Trophoblast cell (in vitro differentiated cells and primary cell): ENCODE data around the gene ATAD5.
"Not testable (repeated sequence)": the region's sequence is repeated elsewhere in the genome, so short reads cannot be mapped to it uniquely, and the experiment has no call there.

Source experiments
- DNase-seq, 2 donors: peaks; one replicate each; pipeline ENCODE4 v3.0.0-alpha.2; 2016
- H2AFZ ChIP-seq: 2 replicates; pipeline ENCODE4 v1.6.1; 2013; ENCODE audit warnings: low read length, moderate library complexity, mild to moderate bottlenecking; ENCODE audit not compliant: insufficient read depth, poor library complexity
- H2AK5ac ChIP-seq: 2 replicates; pipeline ENCODE4 v1.6.1; 2013; ENCODE audit warnings: mild to moderate bottlenecking, low read length
- H2BK120ac ChIP-seq: 2 replicates; pipeline ENCODE4 v1.6.1; 2013; ENCODE audit warnings: low read length, mild to moderate bottlenecking, moderate library complexity; ENCODE audit not compliant: insufficient read depth, poor library complexity
- H2BK12ac ChIP-seq: 2 replicates; pipeline ENCODE4 v1.6.1; 2013; ENCODE audit warnings: mild to moderate bottlenecking, low read length, moderate library complexity
- H2BK5ac ChIP-seq: 2 replicates; pipeline ENCODE4 v1.6.1; 2013; ENCODE audit warnings: low read length, low read depth, moderate library complexity, mild to moderate bottlenecking; ENCODE audit not compliant: poor library complexity
- H3K14ac ChIP-seq: 2 replicates; pipeline ENCODE4 v1.6.1; 2013; ENCODE audit warnings: mild to moderate bottlenecking, low read length
- H3K18ac ChIP-seq: 2 replicates; pipeline ENCODE4 v1.6.1; 2013; ENCODE audit warnings: mild to moderate bottlenecking, low read length
- H3K23ac ChIP-seq: 2 replicates; pipeline ENCODE4 v1.6.1; 2013; ENCODE audit warnings: low read length
- H3K27ac ChIP-seq: 2 replicates; pipeline ENCODE4 v1.5.1; 2013; ENCODE audit warnings: low read depth, mild to moderate bottlenecking, inconsistent platforms, low read length, moderate library complexity
- H3K27me3 ChIP-seq: 2 replicates; pipeline ENCODE4 v1.6.1; 2013; ENCODE audit warnings: inconsistent platforms, mild to moderate bottlenecking, low read length, moderate library complexity; ENCODE audit not compliant: insufficient read depth
- H3K36me3 ChIP-seq, 2 experiments: 1 replicate in 1 of 2; 2 replicates in 1 of 2; pipeline ENCODE4 v1.6.1; 2013; ENCODE audit warnings: low read length in 2 of 2, mild to moderate bottlenecking in 2 of 2, moderate library complexity in 1 of 2; ENCODE audit not compliant: insufficient read depth in 2 of 2, control insufficient read depth in 1 of 2
- H3K4ac ChIP-seq: 2 replicates; pipeline ENCODE4 v1.6.1; 2013; ENCODE audit warnings: low read depth, mild to moderate bottlenecking, low read length, moderate library complexity
- H3K4me1 ChIP-seq, 2 experiments: 1 replicate in 1 of 2; 2 replicates in 1 of 2; pipeline ENCODE4 v1.6.1; 2013; ENCODE audit warnings: low read length in 2 of 2, mild to moderate bottlenecking in 2 of 2, moderate library complexity in 1 of 2; ENCODE audit not compliant: insufficient read depth in 2 of 2, control insufficient read depth in 1 of 2
- H3K4me2 ChIP-seq: 2 replicates; pipeline ENCODE4 v1.6.1; 2013; ENCODE audit warnings: inconsistent platforms, mild to moderate bottlenecking, low read length, moderate library complexity
- H3K4me3 ChIP-seq: 2 replicates; pipeline ENCODE4 v1.5.1; 2013; ENCODE audit warnings: mild to moderate bottlenecking, low read depth, low read length, inconsistent platforms
- H3K79me1 ChIP-seq: one replicate; pipeline ENCODE4 v1.6.1; 2013; ENCODE audit warnings: low read length
- H3K79me2 ChIP-seq: 2 replicates; pipeline ENCODE4 v1.6.1; 2013; ENCODE audit warnings: low read length, mild to moderate bottlenecking; ENCODE audit not compliant: control insufficient read depth, insufficient read depth, poor library complexity
- H3K9ac ChIP-seq: 2 replicates; pipeline ENCODE4 v1.6.1; 2013; ENCODE audit warnings: mild to moderate bottlenecking, low read length
- H3K9me3 ChIP-seq: 2 replicates; pipeline ENCODE4 v1.6.1; 2013; ENCODE audit warnings: low read depth, mild to moderate bottlenecking, control low read depth, inconsistent platforms, low read length; ENCODE audit not compliant: insufficient read depth
- H4K12ac ChIP-seq: 2 replicates; pipeline ENCODE4 v1.6.1; 2013; ENCODE audit warnings: low read depth, mild to moderate bottlenecking, low read length, moderate library complexity
- H4K8ac ChIP-seq: 2 replicates; pipeline ENCODE4 v1.6.1; 2013; ENCODE audit warnings: low read depth, mild to moderate bottlenecking, low read length, moderate library complexity
- H4K91ac ChIP-seq: one replicate; pipeline ENCODE4 v1.6.1; 2013; ENCODE audit warnings: low read depth, mild to moderate bottlenecking, low read length, moderate library complexity
- WGBS: extraction: QIAGEN DNeasy Blood & Tissue Kit; methylation state at CpG from one replicate; pipeline ENCODE4 v1.1.7; 2013; ENCODE audit warnings: missing lambda C conversion rate; ENCODE audit not compliant: insufficient read length, insufficient coverage; ENCODE audit errors: extremely low coverage; 5-methylcytosine and 5-hydroxymethylcytosine counted together

ATAD5 gene

DNA sequence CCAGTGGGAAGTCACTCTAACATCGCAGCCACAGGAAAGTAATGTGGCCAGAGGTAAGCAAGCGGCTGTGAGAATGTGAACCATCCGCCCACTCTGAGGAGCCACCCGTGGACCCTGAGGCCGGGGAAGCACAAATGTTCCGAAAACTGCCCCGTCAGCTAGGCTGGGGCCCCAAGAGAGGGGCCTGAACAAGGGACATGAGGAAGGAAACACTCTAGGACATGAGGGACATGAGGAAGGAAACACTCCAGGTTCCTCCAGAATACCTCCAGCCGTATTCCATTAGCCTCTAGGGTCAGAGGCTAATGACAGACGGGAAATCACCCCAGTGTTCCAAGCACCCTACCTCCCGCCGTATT, 74.0 kb downstream of the ATAD5 start:
- Histone ChIP-seq H3K4me3 (peak overlapping the region; percentile 87), H4K91ac (peak overlapping the region; percentile 52), H3K4ac (peak overlapping the region; percentile 42), H2BK5ac (peak overlapping the region; percentile 60), H2AFZ (peak overlapping the region; percentile 97), H4K12ac (peak overlapping the region; percentile 95), H3K23ac (no peak overlapping the region), H3K27ac (peak overlapping the region; percentile 22), H2AK5ac (no peak overlapping the region), H3K79me1 (peaks cover 4% of the 10 kb centered on the region), H3K4me1 (peaks cover 3 to 4% of the 10 kb centered on the region in 2 experiments), H2BK120ac (peak overlapping the region; percentile 59), H3K79me2 (peaks cover 3% of the 10 kb centered on the region), H3K4me2 (peak overlapping the region; percentile 95), H3K27me3 (no peaks in the 10 kb centered on the region), H3K9me3 (no peaks in the 10 kb centered on the region), H3K18ac (peak overlapping the region; percentile 82), H2BK12ac (no peak overlapping the region), H3K14ac (peak overlapping the region; percentile 86), H3K36me3 (peaks cover 0 to 4% of the 10 kb centered on the region in 2 experiments), H3K9ac (peak overlapping the region; percentile 96), H4K8ac (peak overlapping the region; percentile 97)
- DNase-seq = peak; percentile 4 to 49
- no CpG with 5 or more reads among the region's 11 CpGs for WGBS

DNA sequence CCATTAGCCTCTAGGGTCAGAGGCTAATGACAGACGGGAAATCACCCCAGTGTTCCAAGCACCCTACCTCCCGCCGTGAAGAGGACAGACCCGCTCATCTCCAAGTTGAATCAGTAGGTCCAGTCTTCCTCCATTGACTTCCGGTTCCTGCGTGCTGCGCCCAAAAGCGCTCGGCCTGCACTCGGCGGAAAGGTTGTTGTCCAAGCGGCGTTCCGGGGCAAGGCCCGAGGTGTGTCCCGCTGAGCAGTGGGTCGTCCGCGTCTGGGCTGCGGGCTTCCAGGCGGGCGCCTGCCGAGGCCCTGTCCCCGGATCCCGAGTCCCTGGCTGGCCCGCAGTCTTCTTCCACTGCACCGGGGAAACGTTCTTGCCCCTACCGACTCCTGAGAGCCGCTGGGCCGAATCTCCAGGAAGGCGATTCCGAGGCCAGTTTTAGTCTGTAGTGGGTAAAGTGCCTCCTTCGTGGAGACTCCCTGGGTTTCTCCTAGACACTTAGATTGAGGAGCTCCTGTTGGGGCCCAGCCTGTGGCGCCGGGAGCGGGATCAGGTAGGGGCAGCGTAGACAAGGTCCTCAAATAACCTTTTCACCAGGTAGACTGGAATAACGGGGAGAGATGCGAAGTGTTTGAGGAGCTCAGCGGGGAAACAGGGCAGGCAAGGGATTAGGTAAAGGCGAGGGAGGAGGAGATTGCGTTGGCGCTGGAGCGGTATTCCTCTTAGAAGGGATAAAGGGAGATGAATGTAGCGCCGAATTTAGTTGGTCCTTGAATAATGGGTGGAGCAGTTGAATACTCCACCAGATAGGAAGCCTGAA, 74.5 kb downstream of the ATAD5 start, which contains the start of gene TEFM:
Gene TEFM (minus strand): TSS at position 138 of the 811 bp plus-strand sequence. CDS start 40 bp downstream, at position 98.
- peak within 1 kb of the TSS; percentile 95 for H3K4me2 ChIP-seq
- H2AK5ac ChIP-seq = no peak within 1 kb of the TSS
- H3K14ac ChIP-seq = peak within 1 kb of the TSS; percentile 91
- peaks cover 4% of the 10 kb centered on the region for H3K79me1 ChIP-seq
- no CpG with 5 or more reads among the region's 47 CpGs for WGBS
- peak within 1 kb of the TSS; percentile 74 for H2BK5ac ChIP-seq
- peaks cover 3% of the 10 kb centered on the region for H3K79me2 ChIP-seq
- H4K91ac ChIP-seq = peak within 1 kb of the TSS; percentile 74
- H2BK12ac ChIP-seq = no peak within 1 kb of the TSS
- H3K4me3 ChIP-seq = peak within 1 kb of the TSS; percentile 87
- H3K4ac ChIP-seq = peak within 1 kb of the TSS; percentile 42
- peak within 1 kb of the TSS; percentile 60 for H3K27ac ChIP-seq
- H4K8ac ChIP-seq = peak within 1 kb of the TSS; percentile 98
- H3K9me3 ChIP-seq = no peaks in the 10 kb centered on the region
- peaks cover 3 to 4% of the 10 kb centered on the region in 2 experiments for H3K4me1 ChIP-seq
- peaks cover 0 to 4% of the 10 kb centered on the region in 2 experiments for H3K36me3 ChIP-seq
- H2AFZ ChIP-seq = peak within 1 kb of the TSS; percentile 97
- H4K12ac ChIP-seq = peak within 1 kb of the TSS; percentile 95
- no peak within 1 kb of the TSS for H3K23ac ChIP-seq
- H2BK120ac ChIP-seq = peak within 1 kb of the TSS; percentile 61
- DNase-seq = peak; percentile 94 to 97
- no peaks in the 10 kb centered on the region for H3K27me3 ChIP-seq
- H3K18ac ChIP-seq = peak within 1 kb of the TSS; percentile 82
- peak within 1 kb of the TSS; percentile 96 for H3K9ac ChIP-seq

DNA sequence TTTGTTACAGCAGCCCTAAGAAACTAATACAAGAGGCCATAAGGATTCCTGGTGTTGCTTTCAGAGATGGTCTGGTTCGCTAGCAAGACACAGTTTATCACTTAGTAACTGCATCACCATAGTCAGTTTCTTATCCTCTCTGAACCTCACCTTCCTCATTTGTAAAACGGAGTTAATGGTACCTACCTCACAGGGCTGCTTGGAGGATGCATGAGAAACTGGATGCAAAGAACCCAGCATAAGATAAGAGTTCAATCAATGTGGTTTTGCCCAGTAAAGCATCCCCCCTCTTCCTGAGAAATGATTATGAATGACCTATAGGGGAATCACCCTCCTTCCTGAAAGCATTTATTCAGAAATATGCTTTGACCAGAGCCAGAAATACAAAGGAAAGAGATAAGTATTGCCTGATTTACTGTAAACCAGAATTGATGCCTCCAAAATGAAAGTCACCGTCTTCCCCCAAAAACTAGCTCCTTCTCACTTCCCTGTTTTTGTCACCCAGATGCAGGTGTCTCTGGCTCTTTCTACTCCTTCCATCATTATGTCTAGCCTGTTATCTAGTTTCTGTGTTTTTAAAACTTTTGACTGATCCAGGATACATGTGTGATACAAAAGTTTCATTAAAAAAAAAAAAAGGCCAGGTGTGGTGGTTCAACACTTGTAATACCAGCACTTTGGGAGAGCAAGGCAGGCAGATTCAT, 77.1 kb downstream of the ATAD5 start:
- no CpG with 5 or more reads among the region's 3 CpGs for WGBS
- no peak overlapping the region for H3K4ac ChIP-seq
- peaks cover 4% of the 10 kb centered on the region for H3K79me1 ChIP-seq
- no peaks in the 10 kb centered on the region for H3K36me3 ChIP-seq
- peaks cover 3% of the 10 kb centered on the region for H3K79me2 ChIP-seq
- H2BK120ac ChIP-seq = no peak overlapping the region
- H3K4me1 ChIP-seq = peaks cover 3 to 4% of the 10 kb centered on the region in 2 experiments
- no peak overlapping the region for H3K23ac ChIP-seq
- no peaks in the 10 kb centered on the region for H3K27me3 ChIP-seq
- no peak overlapping the region for H2BK5ac ChIP-seq
- H3K4me2 ChIP-seq = no peak overlapping the region
- H2AK5ac ChIP-seq = no peak overlapping the region
- H3K9me3 ChIP-seq = no peaks in the 10 kb centered on the region
- H4K91ac ChIP-seq = no peak overlapping the region
- no peak overlapping the region for H3K4me3 ChIP-seq
- H2AFZ ChIP-seq = no peak overlapping the region
- no peak overlapping the region for H3K27ac ChIP-seq
- no peak overlapping the region for H3K9ac ChIP-seq
- no peak overlapping the region for H4K8ac ChIP-seq
- H4K12ac ChIP-seq = no peak overlapping the region
- DNase-seq = no peak
- H2BK12ac ChIP-seq = no peak overlapping the region
- no peak overlapping the region for H3K18ac ChIP-seq
- no peak overlapping the region for H3K14ac ChIP-seq

DNA sequence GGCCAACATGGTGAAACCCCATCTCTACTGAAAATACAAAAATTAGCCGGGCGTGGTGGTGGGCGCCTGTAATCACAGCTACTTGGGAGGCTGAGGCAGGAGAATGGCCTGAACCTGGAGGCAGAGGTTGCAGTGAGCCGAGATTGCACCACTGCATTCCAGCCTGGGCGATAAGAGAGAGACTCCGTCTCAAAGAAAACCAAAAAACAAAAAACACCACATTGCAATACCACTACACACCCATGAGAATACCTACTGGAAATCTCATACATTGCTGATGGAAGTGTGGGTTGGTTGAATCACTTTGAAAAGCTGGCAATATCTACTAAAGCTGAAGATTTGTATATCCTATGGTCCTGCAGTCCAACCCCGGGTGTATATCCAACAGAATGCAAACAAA, 78.4 kb downstream of the ATAD5 start:
- H3K4me3 ChIP-seq, H3K79me2 ChIP-seq, H3K9ac ChIP-seq, H3K4ac ChIP-seq, H3K9me3 ChIP-seq, H3K23ac ChIP-seq, H3K27ac ChIP-seq, H2BK5ac ChIP-seq, H2AFZ ChIP-seq, H4K8ac ChIP-seq, H3K36me3 ChIP-seq, H3K27me3 ChIP-seq, H3K4me1 ChIP-seq, H2BK12ac ChIP-seq, H4K91ac ChIP-seq, H4K12ac ChIP-seq, H3K79me1 ChIP-seq, H2BK120ac ChIP-seq, H2AK5ac ChIP-seq, H3K14ac ChIP-seq, H3K18ac ChIP-seq, H3K4me2 ChIP-seq: not testable (repeated sequence)
- DNase-seq = peak; percentile 74 to 87
- WGBS = no CpG with 5 or more reads among the region's 7 CpGs
